HG02852 (cell line): ENCODE data around the gene COA3.

ENCODE experiments used
- ATAC-seq: cut with Tn5 transposase; IDR thresholded peaks from one replicate; pipeline ENCODE4 v1.9.1; 2021; ENCODE audit warnings: mild to moderate bottlenecking, moderate library complexity; ENCODE audit not compliant: unreplicated experiment

The COA3 gene

DNA sequence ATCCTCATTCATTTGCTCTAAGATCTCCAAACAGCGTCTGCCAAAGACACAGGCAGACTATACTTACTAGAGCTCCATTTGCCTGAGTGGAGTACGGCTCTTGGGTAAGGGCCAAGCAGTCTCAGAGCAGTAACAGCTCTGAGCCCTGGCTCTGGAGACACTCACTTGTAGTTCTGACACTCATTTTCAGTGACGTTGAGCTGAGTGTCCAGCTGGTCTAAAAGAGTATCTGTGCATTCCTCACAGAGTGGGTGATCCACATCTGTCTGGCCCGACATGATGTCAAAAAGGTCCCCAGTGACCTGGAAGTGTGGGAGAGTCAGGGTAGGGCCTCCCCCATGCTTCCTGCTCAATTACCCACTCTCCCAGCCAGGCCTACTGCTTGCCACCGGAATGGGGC is 19.9 kb upstream of the COA3 start:
- no peak for ATAC-seq

- no peak for ATAC-seq
These were observed 19.4 kb upstream of the COA3 start for GRCh38 chr17:42817866-42818265.

DNA sequence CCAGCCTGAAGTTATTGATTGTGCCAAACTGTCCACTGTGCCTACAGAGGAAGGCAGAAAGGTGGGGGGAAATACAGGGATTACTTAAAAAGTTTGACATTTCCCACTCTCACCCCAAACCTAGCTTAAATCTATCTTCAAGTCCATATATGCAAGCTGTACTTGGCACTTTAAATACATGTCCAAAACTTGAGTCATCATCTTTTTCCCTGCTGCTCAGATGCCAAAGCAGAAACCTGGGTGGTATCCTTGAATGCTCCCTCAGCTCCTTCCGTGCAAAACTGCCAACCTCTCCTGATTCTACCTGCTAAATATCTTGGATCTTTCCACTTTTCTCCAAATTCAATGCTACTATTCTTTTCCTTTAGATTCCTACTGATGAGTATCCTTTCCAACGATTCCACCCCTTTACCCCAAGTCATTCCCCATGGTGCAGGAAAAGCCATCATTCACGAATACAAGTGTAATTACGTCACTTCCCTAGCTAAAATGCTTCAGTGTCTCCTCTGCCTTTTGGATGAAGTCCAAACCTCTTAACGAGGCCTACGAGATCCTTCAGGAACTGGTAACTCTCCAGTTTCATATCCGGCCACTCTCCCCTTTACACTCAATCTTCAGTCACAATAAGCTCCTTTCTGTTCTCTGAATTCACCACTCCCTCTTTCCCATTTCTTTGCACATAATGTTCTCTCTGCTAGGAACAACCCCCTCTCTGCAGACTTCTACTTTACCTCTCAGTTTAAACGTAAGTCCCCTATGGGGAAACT is 16.3 kb upstream of the COA3 start:
- ATAC-seq: no peak

DNA sequence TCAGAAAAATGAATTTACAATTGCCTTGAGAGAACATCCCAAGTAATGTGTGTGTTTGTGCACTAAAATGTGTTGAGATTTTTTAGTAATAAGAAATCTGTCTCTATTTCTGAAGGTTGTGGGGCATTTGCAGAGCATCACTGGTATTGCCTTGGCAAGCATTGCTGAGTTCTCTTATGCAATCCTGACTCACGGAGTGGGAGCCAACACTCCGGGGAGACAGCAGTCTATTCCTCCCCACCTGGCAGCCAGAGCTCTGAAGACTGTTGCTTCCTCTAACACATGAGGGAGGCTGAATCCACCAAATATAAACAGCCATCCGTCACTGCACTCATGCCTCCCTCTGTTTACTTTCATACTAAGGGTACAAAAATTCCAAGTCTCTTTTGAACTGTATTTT is 10.7 kb upstream of the COA3 start:
- no peak for ATAC-seq

DNA sequence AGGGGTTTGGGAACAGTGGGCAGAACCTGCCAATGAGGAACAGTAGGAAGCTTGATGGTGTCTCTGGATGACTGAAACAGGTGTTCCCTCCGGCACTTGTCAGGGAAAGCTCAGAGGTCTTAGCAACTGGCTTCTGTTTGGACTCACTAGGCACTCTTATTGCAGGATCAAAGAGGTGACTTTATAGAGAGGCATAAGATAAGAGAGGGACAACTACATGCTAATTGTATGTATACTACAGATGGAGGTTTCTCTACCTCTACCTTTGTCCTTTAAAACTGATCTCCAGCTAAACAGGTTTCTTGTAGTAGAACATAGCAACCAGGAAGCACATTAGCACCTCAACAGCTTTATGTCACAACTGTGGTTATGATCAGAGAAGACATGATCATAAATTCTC is 7.7 kb upstream of the COA3 start:
- no peak for ATAC-seq

- ATAC-seq: no peak
These were observed 6.4 kb upstream of the COA3 start for GRCh38 chr17:42804918-42805367.

DNA sequence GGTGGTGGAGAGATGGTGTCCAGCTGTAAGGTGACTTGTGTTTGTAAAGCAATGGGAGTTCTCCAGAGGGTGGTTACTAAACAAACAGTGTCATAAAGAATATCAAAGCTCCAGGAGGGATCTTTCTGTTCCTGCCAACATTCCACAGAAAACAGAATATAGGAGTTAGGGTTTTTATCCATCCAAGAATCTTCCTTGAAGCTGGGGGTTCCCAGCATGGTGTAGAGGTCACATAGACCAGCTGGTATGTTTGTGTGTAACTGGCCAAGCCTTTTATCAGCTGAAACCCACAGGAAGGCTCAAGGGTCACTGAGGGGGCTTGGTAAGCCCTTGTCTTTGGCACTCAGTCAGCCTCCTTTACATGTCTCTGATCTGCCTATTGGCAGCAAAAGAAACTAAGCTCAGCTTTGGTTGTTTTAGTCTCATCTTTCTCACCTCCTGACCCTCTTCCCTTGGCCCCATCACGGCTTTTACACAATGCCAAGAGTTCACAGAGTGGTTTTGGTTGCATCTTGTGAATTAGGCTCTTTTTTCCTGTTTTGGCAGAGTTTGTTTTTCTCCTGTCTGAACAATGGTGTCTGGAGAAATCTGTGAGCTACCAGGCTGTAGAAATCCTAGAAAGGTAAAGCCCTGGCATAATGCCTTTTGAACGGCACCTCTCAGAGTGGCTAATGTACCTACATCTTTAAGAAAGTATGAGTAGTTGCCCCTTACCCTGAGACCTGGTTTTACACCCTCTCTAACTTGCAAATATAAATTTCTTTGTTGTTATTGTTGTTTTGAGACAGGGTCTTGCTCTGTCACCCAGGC is 4.8 kb upstream of the COA3 start:
- ATAC-seq: no peak

DNA sequence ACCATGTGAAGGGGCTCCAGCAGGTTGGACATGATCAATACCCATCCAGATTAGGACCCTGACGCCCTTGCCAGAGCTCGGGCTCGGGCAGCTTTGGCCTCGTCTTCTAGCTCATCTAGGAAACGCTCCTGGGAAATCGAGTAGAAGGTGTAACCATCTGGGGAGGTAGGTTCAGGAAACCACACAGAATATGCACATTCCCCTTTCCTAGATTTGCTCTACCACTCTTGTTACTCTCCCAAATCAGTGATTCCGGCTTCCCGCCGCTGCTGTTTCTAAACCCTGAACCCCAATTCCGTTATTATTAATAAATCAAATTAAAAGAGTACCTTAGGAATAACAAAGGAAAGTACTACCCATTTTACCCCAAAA is 507 bp downstream of the COA3 start:
- ATAC-seq: no peak

DNA sequence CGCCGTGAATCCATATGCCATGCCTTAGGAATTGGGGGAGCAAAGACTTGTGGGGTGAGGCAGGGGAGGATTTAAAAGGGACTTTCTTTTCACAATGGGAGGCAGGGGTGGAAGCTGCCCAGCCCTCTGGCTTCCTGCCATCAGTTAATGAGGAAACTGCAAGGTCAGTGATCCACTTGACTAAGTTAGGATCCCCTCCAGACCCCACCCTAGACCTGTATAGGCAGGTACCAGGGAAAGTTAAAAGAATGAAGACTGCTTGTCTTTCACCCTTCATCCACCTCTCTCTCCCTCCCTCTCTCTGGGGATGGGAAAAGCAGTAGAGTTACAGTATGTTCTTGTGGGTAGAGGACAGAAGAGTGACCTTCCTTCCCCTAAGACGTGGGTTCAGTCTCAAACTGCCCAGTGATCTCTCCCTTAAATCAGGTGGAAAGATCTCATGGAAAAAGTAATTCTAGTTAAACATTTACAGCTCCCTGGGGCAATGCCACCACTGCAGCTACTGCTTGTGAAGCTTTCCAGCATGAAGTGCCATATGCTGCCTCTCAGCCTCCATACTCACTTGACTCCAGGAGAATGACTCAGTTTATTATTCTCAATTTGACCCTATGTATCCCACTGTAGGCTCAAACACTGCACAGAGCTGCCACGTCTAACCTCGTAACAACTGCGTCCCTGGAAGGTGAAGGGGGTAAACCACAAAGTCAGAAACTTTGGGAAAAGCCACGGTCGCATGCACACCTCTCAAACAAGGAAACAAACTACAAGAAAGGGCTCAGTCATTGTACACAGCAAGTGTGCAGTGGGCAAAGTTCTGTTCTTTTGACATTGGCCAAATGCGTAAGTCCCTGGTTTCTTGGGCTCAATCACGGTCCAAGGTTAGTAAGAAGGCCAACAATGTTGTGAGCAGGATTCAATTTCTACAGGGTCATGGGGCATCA is 1.2 kb downstream of the COA3 start:
- no peak for ATAC-seq

- no peak for ATAC-seq
These were observed 2.3 kb downstream of the COA3 start for GRCh38 chr17:42796066-42796758.

GRCh38 chr17:42795465-42795864 is 3.0 kb downstream of the COA3 start:
- no peak for ATAC-seq

GRCh38 chr17:42795061-42795460 is 3.4 kb downstream of the COA3 start:
- no peak for ATAC-seq

GRCh38 chr17:42792545-42792944 is 6.0 kb downstream of the COA3 start:
- ATAC-seq: no peak

GRCh38 chr17:42791948-42792347 is 6.6 kb downstream of the COA3 start:
- no peak for ATAC-seq

GRCh38 chr17:42787266-42787665 is 11.2 kb downstream of the COA3 start:
- no peak for ATAC-seq

GRCh38 chr17:42784811-42785592 is 13.5 kb downstream of the COA3 start:
- ATAC-seq: no peak

DNA sequence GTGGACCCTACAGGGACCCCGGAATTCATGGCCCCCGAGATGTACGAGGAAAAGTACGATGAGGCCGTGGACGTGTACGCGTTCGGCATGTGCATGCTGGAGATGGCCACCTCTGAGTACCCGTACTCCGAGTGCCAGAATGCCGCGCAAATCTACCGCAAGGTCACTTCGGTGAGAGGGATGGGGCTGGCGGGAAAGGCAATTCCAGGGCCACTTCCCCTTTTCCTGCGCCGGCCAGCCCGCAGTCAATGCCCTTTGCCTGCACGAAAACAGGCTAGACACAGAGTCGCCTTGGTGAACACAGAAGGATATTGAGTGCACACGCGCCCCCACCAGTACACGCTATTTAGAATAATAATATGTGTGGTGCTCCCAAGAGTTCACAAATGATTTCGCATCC is 14.1 kb downstream of the COA3 start:
- ATAC-seq: no peak

- no peak for ATAC-seq
These were observed 14.7 kb downstream of the COA3 start for GRCh38 chr17:42783791-42784138.

GRCh38 chr17:42783062-42783790 is 15.3 kb downstream of the COA3 start:
- no peak for ATAC-seq
